Measurements from ENCODE around the gene TBXA2R.

TBXA2R gene

DNA sequence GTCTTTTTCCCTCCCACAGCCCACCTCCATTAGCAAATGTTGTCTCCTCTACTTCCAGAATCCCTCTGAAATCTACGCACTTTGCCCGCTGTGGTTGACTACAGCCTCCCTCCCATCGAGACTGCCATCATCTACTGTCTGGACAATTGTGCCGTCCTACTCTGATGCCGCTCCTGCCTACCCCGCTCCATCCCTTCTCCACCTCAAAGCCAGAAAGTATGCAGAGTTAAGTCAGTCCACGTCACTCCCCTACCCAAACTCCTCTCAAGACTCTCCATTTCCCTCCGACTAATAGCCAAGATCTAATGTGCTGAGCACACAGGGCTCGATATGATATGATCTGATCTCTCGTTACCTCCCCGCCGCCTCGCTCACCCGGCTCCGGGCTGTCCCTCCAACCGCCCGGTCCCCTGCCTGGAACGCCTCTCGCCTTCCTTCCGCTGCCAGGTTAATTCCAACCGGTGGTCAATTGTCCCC is 19.4 kb upstream of the TBXA2R start:
- TF ChIP-seq, protein P1, sequence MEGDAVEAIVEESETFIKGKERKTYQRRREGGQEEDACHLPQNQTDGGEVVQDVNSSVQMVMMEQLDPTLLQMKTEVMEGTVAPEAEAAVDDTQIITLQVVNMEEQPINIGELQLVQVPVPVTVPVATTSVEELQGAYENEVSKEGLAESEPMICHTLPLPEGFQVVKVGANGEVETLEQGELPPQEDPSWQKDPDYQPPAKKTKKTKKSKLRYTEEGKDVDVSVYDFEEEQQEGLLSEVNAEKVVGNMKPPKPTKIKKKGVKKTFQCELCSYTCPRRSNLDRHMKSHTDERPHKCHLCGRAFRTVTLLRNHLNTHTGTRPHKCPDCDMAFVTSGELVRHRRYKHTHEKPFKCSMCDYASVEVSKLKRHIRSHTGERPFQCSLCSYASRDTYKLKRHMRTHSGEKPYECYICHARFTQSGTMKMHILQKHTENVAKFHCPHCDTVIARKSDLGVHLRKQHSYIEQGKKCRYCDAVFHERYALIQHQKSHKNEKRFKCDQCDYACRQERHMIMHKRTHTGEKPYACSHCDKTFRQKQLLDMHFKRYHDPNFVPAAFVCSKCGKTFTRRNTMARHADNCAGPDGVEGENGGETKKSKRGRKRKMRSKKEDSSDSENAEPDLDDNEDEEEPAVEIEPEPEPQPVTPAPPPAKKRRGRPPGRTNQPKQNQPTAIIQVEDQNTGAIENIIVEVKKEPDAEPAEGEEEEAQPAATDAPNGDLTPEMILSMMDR (IDR thresholded peaks at IDR 0.05), result no peak
- no peaks in the 10 kb centered on the region for H3K27me3 ChIP-seq
- intact Hi-C loops (cut with DNase I; ENCODE audit: low total_unique reads), result no loop called here
- peaks cover 0 to 30% (median 25%) of the 10 kb centered on the region in 4 donors for H3K4me1 ChIP-seq
- peak overlapping the region; percentile 81 to 82 for H3K27ac ChIP-seq
- H3K4me3 ChIP-seq, result peak overlapping the region; percentile 72 to 76
- DNase-seq, result no peak
- peaks cover 15 to 40% (median 33%) of the 10 kb centered on the region in 3 donors for H3K36me3 ChIP-seq
- H3K9me3 ChIP-seq, result no peaks in the 10 kb centered on the region

DNA sequence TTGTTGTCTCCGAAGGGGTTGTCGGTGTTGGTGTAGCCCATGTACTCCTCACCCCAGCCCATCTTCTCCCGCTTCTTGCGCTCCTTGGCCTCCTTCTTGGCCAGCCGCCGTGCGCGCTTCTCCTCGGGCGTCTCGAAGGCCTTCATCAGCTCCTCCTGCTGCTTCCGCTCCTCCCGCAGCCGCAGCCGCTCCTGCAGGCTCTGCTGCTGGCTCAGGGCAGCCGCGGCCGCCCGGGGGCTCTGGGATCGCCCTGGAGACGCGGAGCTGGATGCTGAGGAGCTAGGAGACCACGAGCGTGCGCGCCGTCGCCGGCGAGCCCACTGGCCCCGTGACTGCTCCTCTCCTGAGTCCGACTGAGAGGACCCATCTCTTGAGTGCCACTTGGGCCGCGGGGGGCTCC is 17.0 kb upstream of the TBXA2R start:
- intact Hi-C loops (cut with DNase I; ENCODE audit: low total_unique reads), result no loop called here
- TF ChIP-seq, protein P1 (IDR thresholded peaks at IDR 0.05), result no peak
- Histone ChIP-seq H3K4me1 (peaks cover 0 to 33% (median 26%) of the 10 kb centered on the region in 4 donors), H3K27me3 (no peaks in the 10 kb centered on the region), H3K36me3 (peaks cover 15 to 53% (median 46%) of the 10 kb centered on the region in 3 donors), H3K4me3 (no peak overlapping the region), H3K27ac (no peak overlapping the region), H3K9me3 (no peaks in the 10 kb centered on the region)
- no peak for DNase-seq

DNA sequence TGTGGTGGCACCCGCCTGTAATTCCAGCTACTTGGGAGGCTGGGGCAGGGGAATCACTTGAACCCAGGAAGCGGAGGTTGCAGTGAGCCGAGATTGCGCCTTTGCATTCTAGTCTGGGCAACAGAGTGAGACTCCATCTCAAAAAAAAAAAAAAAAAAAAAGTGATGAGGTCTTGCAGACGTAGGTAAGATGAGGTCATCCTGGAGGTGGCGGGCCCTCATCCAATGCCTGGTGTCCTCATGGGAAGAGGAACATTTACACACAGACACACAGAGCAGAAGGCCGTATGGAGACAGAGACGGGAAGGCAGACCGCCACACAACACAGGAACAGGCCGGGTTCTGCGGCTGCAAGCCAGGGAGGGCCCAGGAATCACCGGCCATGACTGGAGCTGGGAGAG is 15.5 kb upstream of the TBXA2R start:
- Histone ChIP-seq H3K9me3 (no peaks in the 10 kb centered on the region), H3K27ac (no peak overlapping the region), H3K4me3 (no peak overlapping the region), H3K4me1 (peaks cover 0 to 35% (median 29%) of the 10 kb centered on the region in 4 donors), H3K27me3 (no peaks in the 10 kb centered on the region), H3K36me3 (peaks cover 15 to 62% (median 46%) of the 10 kb centered on the region in 3 donors)
- no peak for DNase-seq
- intact Hi-C loops (cut with DNase I; ENCODE audit: low total_unique reads), result no loop called here
- TF ChIP-seq, protein P1 (IDR thresholded peaks at IDR 0.05), result no peak

DNA sequence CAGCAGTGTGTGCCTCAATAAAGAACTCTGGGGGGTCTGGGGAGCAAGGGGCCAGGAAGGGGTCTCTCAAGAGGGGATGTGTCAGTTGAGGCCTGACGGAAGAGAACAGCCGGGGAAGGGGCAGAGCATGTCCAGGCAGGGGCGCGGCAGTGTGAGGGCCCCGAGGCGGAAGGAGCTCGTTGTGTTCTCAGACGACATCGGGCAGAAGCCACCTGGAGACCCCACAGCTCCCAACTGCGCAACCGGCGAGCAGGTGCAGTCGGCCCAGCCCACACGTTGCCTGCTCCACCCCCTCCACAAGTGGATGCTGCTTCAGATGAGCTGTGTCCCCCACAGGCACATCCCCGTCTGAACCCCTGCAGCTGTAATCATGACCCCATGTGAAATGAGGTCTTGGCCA is 15.0 kb upstream of the TBXA2R start:
- H3K9me3 ChIP-seq, result no peaks in the 10 kb centered on the region
- intact Hi-C loops (cut with DNase I; ENCODE audit: low total_unique reads), result no loop called here
- TF ChIP-seq, protein P1 (IDR thresholded peaks at IDR 0.05), result no peak
- peaks cover 15 to 68% (median 46%) of the 10 kb centered on the region in 3 donors for H3K36me3 ChIP-seq
- no peak overlapping the region for H3K27ac ChIP-seq
- DNase-seq, result no peak
- no peaks in the 10 kb centered on the region for H3K27me3 ChIP-seq
- H3K4me3 ChIP-seq, result no peak overlapping the region
- H3K4me1 ChIP-seq, result peaks cover 0 to 34% (median 28%) of the 10 kb centered on the region in 4 donors

DNA sequence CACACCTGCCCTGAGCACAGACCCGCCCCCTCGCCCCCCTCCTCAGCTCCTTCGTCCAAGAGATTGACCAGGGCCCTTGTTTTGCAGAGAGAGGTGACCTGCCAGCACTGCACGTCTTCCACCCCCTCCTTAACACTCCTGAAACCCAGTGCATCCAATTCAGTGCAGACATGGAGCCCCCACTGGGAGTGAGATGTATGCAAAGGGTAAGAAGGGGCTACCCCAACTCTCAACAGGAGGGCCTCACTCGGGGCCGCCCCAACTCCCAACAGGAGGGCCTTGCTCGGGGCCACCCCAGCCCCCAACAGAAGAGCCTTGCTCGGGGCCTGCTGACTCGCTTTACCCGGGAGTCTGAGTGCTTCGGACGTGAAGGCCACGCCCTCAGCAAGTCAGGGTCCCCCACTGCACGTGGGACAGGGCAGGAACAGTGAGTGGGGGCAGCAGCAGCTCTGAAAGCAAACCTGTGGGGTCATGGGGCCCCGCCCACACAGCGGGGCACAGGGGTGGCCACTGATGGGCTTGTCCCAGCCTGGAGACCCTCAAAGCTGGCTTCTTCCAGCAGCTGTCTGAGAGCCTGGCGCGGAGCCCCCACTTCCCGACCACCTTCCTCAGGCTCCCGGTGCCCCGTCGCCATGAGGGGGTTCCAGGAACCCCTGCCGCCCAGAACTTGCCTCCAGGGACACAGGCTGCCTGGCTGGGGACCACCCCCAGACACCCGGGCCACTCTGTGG is 14.3 kb upstream of the TBXA2R start:
- Histone ChIP-seq H3K4me3 (no peak overlapping the region), H3K27ac (no peak overlapping the region), H3K9me3 (no peaks in the 10 kb centered on the region), H3K27me3 (no peaks in the 10 kb centered on the region), H3K4me1 (peaks cover 0 to 31% (median 27%) of the 10 kb centered on the region in 4 donors), H3K36me3 (peaks cover 15 to 75% (median 46%) of the 10 kb centered on the region in 3 donors)
- no peak for DNase-seq
- TF ChIP-seq, protein P1 (IDR thresholded peaks at IDR 0.05), result no peak
- intact Hi-C loops (cut with DNase I; ENCODE audit: low total_unique reads), result no loop called here
